Head of caudate nucleus (tissue), 42 donors: ENCODE measurements around the gene COX10.
A peak's percentile ranks its signal among the peaks of the same experiment; 100 is the strongest.

Experiments used
- DNase-seq, 42 donors: peaks; one replicate each; pipeline versions ENCODE4 v3.0.0 to v3.0.0-alpha.2; 2020 to 2021; ENCODE audit warnings: mixed read lengths in 7 of 42
- intact Hi-C: fragments of 100-400 bp; cut with DNase I; formaldehyde crosslinking; loops from one replicate; pipeline ENCODE4 v1.15.0; 2022

COX10 gene

GRCh38 chr17:14198575-14198974 lies 129.3 kb downstream of the COX10 start:
- DNase-seq: no peak
- intact Hi-C loops: no loop called here

DNA sequence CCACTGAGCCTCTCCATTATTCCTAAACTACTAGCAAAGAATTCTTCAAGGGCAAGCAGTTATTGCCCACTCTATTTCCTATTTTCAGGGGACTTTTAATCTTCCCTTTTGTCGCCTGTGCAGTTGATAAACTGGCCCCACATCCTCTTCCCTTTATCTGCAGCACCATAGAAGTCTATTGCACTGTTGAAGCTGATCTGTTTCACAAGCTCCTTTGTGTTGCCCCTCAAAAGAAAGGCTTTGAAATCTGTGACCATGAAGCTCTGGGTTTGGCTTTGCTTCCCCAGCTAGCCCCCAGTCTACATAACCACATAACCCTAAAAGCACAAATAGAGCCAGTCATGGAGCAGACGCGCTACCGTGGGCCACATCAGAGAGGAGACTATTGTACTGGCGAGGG lies 130.3 kb downstream of the COX10 start:
- intact Hi-C loops: no loop called here
- DNase-seq: no peak

DNA sequence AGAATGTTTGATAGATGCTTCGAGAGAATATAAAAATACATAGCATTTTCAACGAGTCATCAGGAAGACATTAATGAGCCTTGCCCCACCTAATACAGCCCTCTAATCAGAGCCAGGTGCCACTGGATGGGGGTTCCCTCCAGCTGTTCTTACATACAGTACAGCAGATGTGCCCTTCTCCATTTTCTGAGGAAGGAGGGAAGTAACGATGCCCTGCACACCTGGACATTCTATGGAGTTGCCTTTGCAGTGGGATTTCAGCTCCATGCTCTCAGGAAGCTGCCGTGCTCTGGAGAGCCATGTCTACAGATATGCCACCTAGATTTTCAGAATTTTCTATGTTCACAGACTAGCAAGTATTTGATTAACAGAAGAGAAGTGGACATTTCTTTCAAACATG lies 131.1 kb downstream of the COX10 start:
- intact Hi-C loops: no loop called here
- no peak for DNase-seq

DNA sequence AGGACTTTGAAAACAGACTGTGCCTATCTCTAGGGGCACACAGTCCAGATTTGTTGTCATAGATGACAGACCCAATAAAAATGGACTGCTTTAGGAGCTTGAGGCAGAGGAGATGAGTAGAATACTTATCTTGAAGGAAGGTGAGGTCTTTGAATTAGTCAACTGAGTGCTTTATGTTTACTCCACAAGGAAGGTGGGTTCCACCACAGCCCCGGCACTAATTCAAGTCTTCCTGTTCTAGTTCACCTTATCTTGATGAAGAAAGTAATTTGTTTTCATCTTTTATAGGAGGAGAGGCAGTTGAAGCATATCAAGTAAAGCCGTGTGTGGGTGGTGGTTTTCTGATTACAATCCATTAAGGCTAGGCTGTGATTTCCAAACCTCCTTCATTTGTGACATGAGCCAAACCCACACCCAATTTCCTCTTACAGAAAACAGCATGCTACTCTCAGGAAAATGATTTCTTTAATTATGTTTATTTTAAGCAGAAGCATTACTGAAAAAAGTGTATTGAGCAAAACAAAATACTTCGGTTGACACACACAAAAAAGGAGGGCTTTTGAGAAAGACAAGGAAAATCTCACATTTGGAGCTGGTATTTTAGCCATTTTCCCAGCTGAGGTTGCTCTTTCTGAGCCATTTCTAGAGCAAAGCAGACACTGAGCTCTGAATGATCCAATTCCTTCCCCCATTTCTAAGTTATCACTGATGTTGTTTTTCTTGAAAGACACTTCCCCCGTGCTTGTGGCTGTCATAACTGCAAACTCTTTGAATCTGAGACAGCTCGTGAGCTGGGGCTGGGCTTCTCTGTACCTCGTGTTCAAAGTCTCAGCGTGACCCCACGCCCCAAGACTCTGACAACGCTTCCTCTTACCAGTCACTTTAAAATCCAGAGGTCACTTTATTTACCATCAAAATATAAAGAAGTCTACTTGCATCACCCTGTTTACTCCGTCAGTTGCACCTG lies 132.0 kb downstream of the COX10 start:
- peak in 1 of 42 donors; percentile 9 for DNase-seq
- intact Hi-C loops: no loop called here

DNA sequence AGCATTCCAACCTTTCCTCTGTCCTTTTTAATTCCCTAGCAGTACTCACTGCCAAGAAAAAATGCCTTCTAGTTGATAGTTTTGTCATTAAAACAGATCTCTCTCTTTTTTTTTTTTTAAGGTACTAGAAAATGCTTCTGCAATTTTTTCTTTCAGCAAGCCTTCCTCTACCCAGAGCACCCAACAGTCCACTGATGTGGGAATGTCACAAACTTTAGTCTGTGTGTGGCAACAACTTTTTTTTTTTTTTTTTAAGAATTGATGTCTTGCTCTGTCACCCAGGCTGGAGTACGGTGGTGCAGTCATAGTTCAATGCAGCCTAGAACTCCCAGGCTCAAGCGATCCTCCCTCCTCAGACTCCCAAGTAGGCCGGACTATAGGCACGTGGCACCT lies 132.7 kb downstream of the COX10 start:
- no peak for DNase-seq
- intact Hi-C loops: no loop called here

DNA sequence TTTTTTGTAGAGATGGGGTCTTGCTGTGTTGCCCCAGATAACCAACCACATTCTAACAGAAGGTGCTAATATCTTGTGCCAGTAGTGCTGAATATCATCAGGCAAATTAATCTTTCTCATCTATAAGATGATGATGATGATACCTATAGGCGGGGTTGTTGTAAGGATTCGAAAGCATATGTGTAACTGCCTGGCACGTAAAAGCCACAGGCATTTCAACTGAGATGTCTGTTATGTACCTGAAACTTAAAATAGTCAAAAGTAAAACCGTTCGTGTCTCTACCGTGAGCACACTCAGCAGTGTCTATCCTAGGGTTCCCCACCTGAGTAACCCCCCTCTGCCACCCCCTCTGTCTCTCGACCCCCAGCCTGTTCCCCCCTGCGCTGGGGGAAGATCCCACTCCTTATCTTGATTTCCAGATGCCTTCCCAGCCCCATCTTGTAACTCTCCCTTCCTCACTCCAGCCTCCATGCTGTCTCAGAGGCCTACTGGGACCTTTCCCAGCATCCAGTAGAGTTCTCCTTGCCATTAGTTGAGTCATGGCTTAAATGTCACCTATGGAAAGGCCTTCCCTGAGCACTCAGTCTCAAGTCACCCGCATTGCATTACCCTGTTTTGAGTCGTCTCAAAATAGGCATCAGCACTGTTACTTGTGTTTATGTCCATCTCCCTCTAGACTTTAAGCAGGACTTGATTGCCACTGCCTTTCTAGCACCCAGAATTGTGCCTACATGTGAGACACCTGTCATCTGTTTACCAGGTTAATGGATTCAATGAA lies 133.3 kb downstream of the COX10 start:
- intact Hi-C loops: no loop called here
- DNase-seq: no peak

DNA sequence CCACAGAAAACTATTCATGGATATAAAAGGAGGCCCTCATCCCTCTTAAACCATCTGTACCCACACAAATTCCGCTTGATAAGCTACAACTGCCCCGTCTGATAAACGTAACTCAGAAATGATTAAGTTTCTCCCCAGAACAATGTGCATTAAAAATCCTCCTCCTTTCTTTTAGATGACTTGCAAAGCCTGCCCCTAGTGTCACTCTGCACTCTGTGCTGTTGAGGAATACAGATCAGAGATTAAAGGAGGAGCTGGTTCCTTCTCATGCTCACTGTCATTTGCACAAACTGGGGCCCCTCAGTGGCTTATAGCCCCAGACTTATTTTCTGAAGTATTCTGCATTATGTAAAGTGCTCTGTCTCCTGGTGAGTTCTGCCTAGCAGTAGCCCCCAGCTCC lies 134.1 kb downstream of the COX10 start:
- intact Hi-C loops: no loop called here
- DNase-seq: peak in 11 of 42 donors; percentile 7 to 70 (median 32)

DNA sequence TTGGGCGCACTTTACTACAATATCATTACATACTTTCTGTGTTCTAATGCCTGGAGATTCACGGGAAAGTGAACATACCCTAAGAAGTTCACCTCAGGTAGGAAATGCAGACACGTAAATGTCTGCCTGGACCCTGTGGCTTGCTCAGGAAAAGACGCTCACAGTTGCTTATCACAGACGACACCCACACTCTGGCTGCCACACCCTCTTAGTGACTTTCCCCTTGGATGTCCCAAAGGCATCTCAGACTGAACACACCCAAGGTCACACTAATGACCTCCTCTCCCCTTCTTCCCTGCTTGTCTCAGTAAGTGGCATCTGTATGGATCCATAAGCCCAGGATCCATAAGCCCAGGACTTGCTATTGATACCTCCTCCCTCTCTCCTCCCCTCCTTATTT lies 134.8 kb downstream of the COX10 start:
- intact Hi-C loops: no loop called here
- no peak for DNase-seq

DNA sequence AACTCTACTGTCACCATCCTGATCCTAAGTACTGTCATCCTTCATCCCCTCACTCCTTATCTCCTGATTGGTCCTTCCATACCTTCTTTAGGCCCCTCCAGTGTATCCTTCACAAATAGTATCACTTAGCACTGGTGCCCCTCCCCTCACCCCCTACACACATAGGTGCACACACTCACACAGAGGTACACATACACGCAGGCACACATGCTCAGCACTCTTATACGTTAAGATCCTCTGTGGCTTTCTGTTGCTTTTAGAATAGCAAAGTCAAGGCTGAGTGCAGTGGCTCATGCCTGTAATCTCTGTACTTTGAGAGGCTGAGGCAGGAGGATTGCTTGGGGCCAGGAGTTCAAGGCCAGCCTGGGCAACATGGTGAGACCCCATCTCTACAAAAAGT lies 135.2 kb downstream of the COX10 start:
- intact Hi-C loops: no loop called here
- no peak for DNase-seq

- intact Hi-C loops: no loop called here
- no peak for DNase-seq
Measured at GRCh38 chr17:14205380-14205779, 136.1 kb downstream of the COX10 start.

DNA sequence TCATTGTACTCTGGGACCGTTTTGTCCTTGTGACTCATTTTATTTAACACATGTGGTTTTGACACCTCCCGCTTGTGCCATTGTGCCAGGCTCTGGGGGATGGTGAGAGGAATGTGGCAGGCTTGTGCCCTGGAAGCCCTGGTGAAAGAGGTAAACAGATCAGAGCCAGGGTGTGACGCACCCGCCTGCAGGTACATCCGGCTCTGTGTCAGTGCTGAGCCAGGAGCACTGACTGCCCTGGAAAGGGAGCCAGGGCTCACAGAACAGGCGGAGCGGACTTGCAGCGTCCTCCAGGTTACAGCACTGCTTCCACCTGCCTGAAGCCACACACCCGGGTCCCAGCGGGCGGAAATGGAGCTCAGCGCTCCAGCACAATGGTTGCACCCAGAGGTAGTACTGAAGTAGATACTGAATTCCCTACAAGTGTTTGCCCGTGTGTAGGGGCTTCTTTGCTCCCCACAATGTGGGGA lies 136.7 kb downstream of the COX10 start:
- DNase-seq: peak in 21 of 42 donors; percentile 4 to 61 (median 31)
- intact Hi-C loops: no loop called here

- DNase-seq: no peak
- intact Hi-C loops: no loop called here
Measured at GRCh38 chr17:14206891-14207290, 137.6 kb downstream of the COX10 start.

GRCh38 chr17:14207791-14208190 lies 138.5 kb downstream of the COX10 start:
- no peak for DNase-seq
- intact Hi-C loops: no loop called here

DNA sequence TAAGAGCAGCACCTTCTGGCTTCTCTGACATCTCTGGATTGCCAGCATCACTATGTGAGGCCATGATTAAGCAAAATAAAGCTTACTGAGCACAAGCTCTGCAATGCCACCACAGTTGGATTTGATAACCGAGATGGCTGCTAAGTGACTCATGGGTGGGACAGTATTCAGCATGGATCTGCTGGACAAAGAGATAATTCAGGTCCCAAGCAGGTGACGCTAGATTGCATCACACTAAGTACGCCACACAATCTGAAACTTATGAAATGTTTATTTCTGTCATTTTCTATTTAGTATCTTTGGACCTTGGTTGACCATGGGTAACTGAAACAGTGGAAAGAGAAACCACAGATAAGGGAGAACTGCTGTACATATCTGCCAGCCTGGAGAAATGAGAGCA lies 139.9 kb downstream of the COX10 start:
- intact Hi-C loops: no loop called here
- DNase-seq: no peak

DNA sequence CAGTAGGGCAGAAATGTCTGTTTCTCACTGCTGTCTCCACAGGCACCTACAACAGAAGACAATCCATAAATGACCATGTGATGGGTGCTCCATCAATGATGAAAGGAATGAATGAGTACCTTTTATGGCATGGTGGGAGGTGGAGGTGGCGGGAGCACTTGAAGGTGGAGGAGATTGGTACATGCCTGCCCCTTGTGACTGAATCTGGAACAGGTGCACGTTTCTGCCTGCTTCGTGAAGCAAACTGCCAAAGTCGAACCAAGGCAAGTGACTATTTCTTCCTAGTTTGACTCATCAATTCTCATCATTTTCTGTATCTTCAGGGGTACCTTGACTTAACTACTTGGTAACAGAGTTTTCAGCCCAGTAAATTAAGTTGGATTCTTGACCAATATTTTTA lies 141.9 kb downstream of the COX10 start:
- intact Hi-C loops: no loop called here
- DNase-seq: no peak

DNA sequence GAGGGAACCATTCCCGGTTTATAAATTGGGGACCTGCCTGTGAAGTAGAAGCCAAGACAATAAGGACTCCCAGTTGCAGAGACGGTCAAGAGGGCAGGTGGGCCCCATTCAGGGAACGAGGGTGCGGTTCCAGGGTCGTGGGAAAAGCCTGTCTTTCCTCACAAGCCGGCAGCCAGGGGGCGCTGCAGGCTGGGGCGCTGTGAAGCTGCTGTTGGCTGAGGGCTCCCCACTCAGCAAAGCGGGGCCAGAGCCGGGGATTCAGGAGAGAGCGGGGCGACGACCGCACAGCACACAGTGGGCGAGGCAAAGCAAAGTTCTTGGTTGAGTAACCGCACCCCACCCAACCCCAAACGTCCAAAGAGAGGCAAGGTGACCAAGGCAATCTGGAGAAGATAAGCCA lies 142.5 kb downstream of the COX10 start:
- DNase-seq: peak in 15 of 42 donors; percentile 7 to 49 (median 32)
- intact Hi-C loops: no loop called here

DNA sequence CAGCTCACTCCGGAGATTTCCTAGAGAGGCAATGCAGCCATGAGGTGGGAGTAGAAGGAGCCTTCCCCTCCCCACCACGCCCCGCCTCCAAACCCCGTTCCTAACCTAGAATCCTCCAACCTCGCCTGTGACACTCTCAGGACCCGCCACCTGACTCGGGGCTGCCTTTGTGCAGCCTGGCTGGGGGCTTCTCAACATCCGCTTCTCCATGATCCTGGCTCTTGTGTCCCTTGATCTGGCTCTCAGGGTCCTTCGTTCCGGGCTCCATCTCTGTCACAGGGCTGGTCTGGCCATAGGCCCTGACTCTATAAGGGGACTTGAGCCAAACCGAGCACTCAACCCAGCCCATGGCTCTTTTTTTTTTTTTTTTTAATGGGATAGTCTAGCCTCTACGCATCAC lies 143.1 kb downstream of the COX10 start:
- no peak for DNase-seq
- intact Hi-C loops: no loop called here

GRCh38 chr17:14214271-14214670 lies 145.0 kb downstream of the COX10 start:
- intact Hi-C loops: no loop called here
- no peak for DNase-seq

GRCh38 chr17:14222611-14223010 lies 153.3 kb downstream of the COX10 start:
- no peak for DNase-seq
- intact Hi-C loops: no loop called here

DNA sequence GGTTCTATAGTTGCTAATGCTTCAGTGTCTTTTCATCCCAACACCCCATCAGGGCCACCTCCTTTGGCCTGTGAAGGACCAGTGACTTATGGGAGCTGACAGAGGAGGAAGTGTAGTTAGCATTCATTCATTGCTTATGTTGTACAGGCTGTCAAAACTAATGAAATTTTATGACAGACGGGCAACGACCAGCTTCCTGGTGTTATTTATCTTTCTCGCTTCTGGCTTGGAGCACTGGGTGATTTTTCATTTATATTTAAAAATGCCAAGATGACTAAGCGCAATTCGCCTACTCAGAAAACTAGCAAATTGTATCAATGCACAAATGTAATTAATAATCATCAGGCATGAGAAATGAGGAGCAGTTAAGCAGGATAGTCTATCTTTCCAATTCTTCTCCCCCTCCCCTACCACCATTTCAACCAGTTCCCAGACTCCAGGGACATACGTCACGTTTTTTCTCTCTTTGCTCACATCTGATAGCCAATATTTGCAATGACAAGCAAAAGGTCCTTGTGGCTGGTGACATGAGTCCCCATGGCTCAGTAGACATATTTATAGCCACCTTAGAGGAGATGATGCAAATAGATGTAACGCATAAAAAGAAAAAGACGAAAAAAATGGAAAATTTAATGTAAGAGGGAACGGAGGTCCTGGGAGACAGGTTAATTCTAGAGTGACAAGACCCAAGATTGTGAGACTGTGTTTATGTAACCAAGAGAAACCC lies 156.1 kb downstream of the COX10 start:
- intact Hi-C loops: no loop called here
- no peak for DNase-seq
